HEK293 (cell line): ENCODE data around the gene CTDNEP1.

ENCODE experiments used
- PRDM6 ChIP-seq: fragments of 450-650 bp; formaldehyde crosslinking; IDR thresholded peaks from 2 replicates; pipeline ENCODE4 v1.5.1; 2017; ENCODE audit warnings: missing biosample characterization, missing genetic modification characterization
- YY1 ChIP-seq: fragments of 450-650 bp; formaldehyde crosslinking; IDR thresholded peaks from 2 replicates; pipeline ENCODE4 v1.5.1; 2018; ENCODE audit warnings: missing biosample characterization, missing genetic modification characterization
- ZBTB20 ChIP-seq: fragments of 450-650 bp; formaldehyde crosslinking; IDR thresholded peaks from 2 replicates; pipeline ENCODE4 v1.5.1; 2016; ENCODE audit warnings: missing biosample characterization, missing genetic modification characterization
- ZIC2 ChIP-seq: fragments of 450-650 bp; formaldehyde crosslinking; IDR thresholded peaks from 2 replicates; pipeline ENCODE4 v1.5.1; 2016; ENCODE audit warnings: missing biosample characterization, missing genetic modification characterization
- ZNF112 ChIP-seq: fragments of 450-650 bp; formaldehyde crosslinking; IDR thresholded peaks from 2 replicates; pipeline ENCODE4 v1.5.0; 2017; ENCODE audit warnings: missing biosample characterization, missing genetic modification characterization
- ZNF146 ChIP-seq: fragments of 450-650 bp; formaldehyde crosslinking; IDR thresholded peaks from 2 replicates; pipeline ENCODE4 v1.5.1; 2016; ENCODE audit warnings: missing biosample characterization, missing genetic modification characterization
- ZNF2 ChIP-seq: fragments of 450-650 bp; formaldehyde crosslinking; IDR thresholded peaks from 2 replicates; pipeline ENCODE4 v1.5.1; 2016; ENCODE audit warnings: missing biosample characterization, missing genetic modification characterization
- ZNF391 ChIP-seq: fragments of 450-650 bp; formaldehyde crosslinking; IDR thresholded peaks from 2 replicates; pipeline ENCODE4 v1.5.1; 2016; ENCODE audit warnings: low read depth, missing biosample characterization, missing genetic modification characterization, borderline replicate concordance
- ZNF416 ChIP-seq: fragments of 450-650 bp; formaldehyde crosslinking; IDR thresholded peaks from 2 replicates; pipeline ENCODE4 v1.5.1; 2016; ENCODE audit warnings: missing biosample characterization, missing genetic modification characterization
- ZNF423 ChIP-seq: fragments of 450-650 bp; formaldehyde crosslinking; IDR thresholded peaks from 2 replicates; pipeline ENCODE4 v1.5.1; 2016; ENCODE audit warnings: missing biosample characterization, missing genetic modification characterization
- ZNF473 ChIP-seq: fragments of 450-650 bp; formaldehyde crosslinking; IDR thresholded peaks from 2 replicates; pipeline ENCODE4 v1.5.1; 2017; ENCODE audit warnings: missing biosample characterization, missing genetic modification characterization
- ZNF544 ChIP-seq: fragments of 450-650 bp; formaldehyde crosslinking; IDR thresholded peaks from 2 replicates; pipeline ENCODE4 v1.5.0; 2017; ENCODE audit warnings: missing biosample characterization, missing genetic modification characterization
- ZNF549 ChIP-seq: fragments of 450-650 bp; IDR thresholded peaks from 2 replicates; pipeline ENCODE4 v1.5.1; 2018; ENCODE audit warnings: missing biosample characterization, missing genetic modification characterization, mild to moderate bottlenecking, inconsistent platforms, moderate library complexity
- ZNF558 ChIP-seq: fragments of 450-650 bp; formaldehyde crosslinking; IDR thresholded peaks from 2 replicates; pipeline ENCODE4 v1.5.1; 2016; ENCODE audit warnings: missing biosample characterization, missing genetic modification characterization
- ZNF571 ChIP-seq: fragments of 450-650 bp; formaldehyde crosslinking; IDR thresholded peaks from 2 replicates; pipeline ENCODE4 v1.5.0; 2017; ENCODE audit warnings: missing biosample characterization, missing genetic modification characterization
- ZNF629 ChIP-seq: fragments of 450-650 bp; formaldehyde crosslinking; IDR thresholded peaks from 2 replicates; pipeline ENCODE4 v1.5.1; 2017; ENCODE audit warnings: missing biosample characterization, missing genetic modification characterization
- ZNF692 ChIP-seq: fragments of 450-650 bp; formaldehyde crosslinking; IDR thresholded peaks from 2 replicates; pipeline ENCODE4 v1.5.1; 2016; ENCODE audit warnings: missing biosample characterization, missing genetic modification characterization
- ZNF747 ChIP-seq: fragments of 450-650 bp; formaldehyde crosslinking; IDR thresholded peaks from 2 replicates; pipeline ENCODE4 v1.5.1; 2016; ENCODE audit warnings: missing biosample characterization, missing genetic modification characterization
- ZNF785 ChIP-seq: fragments of 450-650 bp; formaldehyde crosslinking; IDR thresholded peaks from 2 replicates; pipeline ENCODE4 v1.5.1; 2016; ENCODE audit warnings: missing biosample characterization, missing genetic modification characterization
- ZSCAN30 ChIP-seq: fragments of 450-650 bp; IDR thresholded peaks from 2 replicates; pipeline ENCODE4 v1.5.1; 2018; ENCODE audit warnings: missing biosample characterization, mild to moderate bottlenecking, missing genetic modification characterization, moderate library complexity
- TF ChIP-seq, protein P1 (sequence below): fragments of 450-650 bp; formaldehyde crosslinking; IDR thresholded peaks from 2 replicates; pipeline ENCODE4 v1.5.1; 2016; ENCODE audit warnings: missing biosample characterization, missing genetic modification characterization
- TF ChIP-seq, protein P2 (sequence below): fragments of 450-650 bp; formaldehyde crosslinking; IDR thresholded peaks from 2 replicates; pipeline ENCODE4 v1.5.1; 2016; ENCODE audit warnings: missing biosample characterization, missing genetic modification characterization
- TF ChIP-seq, protein P3 (sequence below): fragments of 450-650 bp; formaldehyde crosslinking; conservative IDR thresholded peaks from 2 replicates; pipeline ENCODE4 v1.5.1; 2016; ENCODE audit warnings: low read depth, missing biosample characterization, missing genetic modification characterization
- TF ChIP-seq, protein P4 (sequence below): fragments of 450-650 bp; formaldehyde crosslinking; IDR thresholded peaks from 2 replicates; pipeline ENCODE4 v1.5.1; 2016; ENCODE audit warnings: missing biosample characterization, missing genetic modification characterization, borderline replicate concordance

Gene CTDNEP1

DNA sequence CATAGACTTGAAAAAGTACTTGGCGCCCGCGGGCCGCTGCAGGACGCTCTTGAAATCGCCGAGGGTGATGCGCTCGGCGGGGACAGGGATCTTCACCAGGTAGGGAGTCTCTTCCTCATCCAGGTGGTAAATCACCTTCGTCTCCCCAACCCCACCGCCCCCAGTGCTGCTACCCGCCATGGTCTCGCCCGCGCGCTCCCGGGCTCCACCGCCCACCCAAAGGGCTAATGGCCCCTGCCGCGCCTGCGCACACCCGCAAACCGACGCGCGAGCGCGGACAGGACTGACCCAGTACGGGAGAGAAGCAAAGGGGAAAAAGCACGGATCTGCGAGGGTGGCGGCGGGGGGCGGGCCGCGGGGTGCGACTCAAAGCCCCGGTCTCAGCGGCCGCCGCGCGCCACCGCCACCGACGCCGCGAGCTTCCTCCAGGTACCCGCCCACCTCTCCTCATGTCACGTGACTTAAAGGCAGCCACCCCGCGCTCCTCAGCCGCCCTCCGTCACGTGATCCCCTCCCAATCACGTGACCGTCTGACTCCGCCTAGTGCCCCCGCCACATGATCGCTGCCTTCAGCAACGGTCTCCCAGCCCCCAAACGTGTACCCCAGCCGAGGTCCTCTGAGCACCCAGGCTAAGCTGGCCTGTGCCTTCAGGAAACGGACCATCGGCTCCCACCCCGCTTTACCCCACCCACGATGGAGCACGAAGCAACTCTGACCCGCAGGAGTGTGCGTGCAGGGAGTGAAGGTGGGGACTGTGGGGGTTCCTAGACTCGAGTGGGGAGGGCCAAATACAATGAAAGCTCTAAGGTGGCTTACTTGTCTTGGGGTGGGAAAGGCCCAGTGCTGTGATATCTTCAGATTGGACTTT is 17.2 kb downstream of the CTDNEP1 start, which contains the start of gene DVL2 (continued):
- TF ChIP-seq, protein P1, sequence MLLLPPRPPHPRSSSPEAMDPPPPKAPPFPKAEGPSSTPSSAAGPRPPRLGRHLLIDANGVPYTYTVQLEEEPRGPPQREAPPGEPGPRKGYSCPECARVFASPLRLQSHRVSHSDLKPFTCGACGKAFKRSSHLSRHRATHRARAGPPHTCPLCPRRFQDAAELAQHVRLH (tag by site-specific recombination): peak; percentile 94
- peak; percentile 48; the same call in 1 of the 2 replicates for TF ChIP-seq ZIC2 (tag by site-specific recombination)
- TF ChIP-seq ZNF549 (tag by site-specific recombination): no peak
- no peak for TF ChIP-seq ZNF747 (tag by site-specific recombination)
- peak; percentile 73; the same call in 1 of the 2 replicates for TF ChIP-seq ZNF2 (tag by site-specific recombination)
- TF ChIP-seq ZNF571: no peak
- TF ChIP-seq, protein P2, sequence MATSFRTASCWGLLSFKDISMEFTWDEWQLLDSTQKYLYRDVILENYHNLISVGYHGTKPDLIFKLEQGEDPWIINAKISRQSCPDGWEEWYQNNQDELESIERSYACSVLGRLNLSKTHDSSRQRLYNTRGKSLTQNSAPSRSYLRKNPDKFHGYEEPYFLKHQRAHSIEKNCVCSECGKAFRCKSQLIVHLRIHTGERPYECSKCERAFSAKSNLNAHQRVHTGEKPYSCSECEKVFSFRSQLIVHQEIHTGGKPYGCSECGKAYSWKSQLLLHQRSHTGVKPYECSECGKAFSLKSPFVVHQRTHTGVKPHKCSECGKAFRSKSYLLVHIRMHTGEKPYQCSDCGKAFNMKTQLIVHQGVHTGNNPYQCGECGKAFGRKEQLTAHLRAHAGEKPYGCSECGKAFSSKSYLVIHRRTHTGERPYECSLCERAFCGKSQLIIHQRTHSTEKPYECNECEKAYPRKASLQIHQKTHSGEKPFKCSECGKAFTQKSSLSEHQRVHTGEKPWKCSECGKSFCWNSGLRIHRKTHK: no peak
- no peak; the same call in 1 of the 2 replicates for TF ChIP-seq ZNF785 (tag by site-specific recombination)
- TF ChIP-seq ZNF146 (tag by site-specific recombination): peak; percentile 79
- peak; percentile 79 for TF ChIP-seq YY1 (tag by site-specific recombination)
- peak; percentile 65 for TF ChIP-seq ZSCAN30 (tag by site-specific recombination)
- TF ChIP-seq PRDM6 (tag by site-specific recombination): no peak; the same call in 1 of the 2 replicates
- 0 out of 2 replicates have a peak, but pooled peaks have one; percentile 17 for TF ChIP-seq ZNF423
- TF ChIP-seq ZBTB20 (tag by site-specific recombination): peak; percentile 84
- no peak for TF ChIP-seq ZNF473 (tag by site-specific recombination)
- TF ChIP-seq ZNF558 (tag by site-specific recombination): no peak
- TF ChIP-seq, protein P3, sequence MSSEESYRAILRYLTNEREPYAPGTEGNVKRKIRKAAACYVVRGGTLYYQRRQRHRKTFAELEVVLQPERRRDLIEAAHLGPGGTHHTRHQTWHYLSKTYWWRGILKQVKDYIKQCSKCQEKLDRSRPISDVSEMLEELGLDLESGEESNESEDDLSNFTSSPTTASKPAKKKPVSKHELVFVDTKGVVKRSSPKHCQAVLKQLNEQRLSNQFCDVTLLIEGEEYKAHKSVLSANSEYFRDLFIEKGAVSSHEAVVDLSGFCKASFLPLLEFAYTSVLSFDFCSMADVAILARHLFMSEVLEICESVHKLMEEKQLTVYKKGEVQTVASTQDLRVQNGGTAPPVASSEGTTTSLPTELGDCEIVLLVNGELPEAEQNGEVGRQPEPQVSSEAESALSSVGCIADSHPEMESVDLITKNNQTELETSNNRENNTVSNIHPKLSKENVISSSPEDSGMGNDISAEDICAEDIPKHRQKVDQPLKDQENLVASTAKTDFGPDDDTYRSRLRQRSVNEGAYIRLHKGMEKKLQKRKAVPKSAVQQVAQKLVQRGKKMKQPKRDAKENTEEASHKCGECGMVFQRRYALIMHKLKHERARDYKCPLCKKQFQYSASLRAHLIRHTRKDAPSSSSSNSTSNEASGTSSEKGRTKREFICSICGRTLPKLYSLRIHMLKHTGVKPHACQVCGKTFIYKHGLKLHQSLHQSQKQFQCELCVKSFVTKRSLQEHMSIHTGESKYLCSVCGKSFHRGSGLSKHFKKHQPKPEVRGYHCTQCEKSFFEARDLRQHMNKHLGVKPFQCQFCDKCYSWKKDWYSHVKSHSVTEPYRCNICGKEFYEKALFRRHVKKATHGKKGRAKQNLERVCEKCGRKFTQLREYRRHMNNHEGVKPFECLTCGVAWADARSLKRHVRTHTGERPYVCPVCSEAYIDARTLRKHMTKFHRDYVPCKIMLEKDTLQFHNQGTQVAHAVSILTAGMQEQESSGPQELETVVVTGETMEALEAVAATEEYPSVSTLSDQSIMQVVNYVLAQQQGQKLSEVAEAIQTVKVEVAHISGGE (tag by site-specific recombination): peak; percentile 21
- TF ChIP-seq ZNF544 (tag by site-specific recombination): no peak
- peak; percentile 86; the same call in 1 of the 2 replicates for TF ChIP-seq ZNF391 (tag by site-specific recombination)
- no peak for TF ChIP-seq ZNF416 (tag by site-specific recombination)
- peak; percentile 77 for TF ChIP-seq ZNF692 (tag by site-specific recombination)
- TF ChIP-seq, protein P4, sequence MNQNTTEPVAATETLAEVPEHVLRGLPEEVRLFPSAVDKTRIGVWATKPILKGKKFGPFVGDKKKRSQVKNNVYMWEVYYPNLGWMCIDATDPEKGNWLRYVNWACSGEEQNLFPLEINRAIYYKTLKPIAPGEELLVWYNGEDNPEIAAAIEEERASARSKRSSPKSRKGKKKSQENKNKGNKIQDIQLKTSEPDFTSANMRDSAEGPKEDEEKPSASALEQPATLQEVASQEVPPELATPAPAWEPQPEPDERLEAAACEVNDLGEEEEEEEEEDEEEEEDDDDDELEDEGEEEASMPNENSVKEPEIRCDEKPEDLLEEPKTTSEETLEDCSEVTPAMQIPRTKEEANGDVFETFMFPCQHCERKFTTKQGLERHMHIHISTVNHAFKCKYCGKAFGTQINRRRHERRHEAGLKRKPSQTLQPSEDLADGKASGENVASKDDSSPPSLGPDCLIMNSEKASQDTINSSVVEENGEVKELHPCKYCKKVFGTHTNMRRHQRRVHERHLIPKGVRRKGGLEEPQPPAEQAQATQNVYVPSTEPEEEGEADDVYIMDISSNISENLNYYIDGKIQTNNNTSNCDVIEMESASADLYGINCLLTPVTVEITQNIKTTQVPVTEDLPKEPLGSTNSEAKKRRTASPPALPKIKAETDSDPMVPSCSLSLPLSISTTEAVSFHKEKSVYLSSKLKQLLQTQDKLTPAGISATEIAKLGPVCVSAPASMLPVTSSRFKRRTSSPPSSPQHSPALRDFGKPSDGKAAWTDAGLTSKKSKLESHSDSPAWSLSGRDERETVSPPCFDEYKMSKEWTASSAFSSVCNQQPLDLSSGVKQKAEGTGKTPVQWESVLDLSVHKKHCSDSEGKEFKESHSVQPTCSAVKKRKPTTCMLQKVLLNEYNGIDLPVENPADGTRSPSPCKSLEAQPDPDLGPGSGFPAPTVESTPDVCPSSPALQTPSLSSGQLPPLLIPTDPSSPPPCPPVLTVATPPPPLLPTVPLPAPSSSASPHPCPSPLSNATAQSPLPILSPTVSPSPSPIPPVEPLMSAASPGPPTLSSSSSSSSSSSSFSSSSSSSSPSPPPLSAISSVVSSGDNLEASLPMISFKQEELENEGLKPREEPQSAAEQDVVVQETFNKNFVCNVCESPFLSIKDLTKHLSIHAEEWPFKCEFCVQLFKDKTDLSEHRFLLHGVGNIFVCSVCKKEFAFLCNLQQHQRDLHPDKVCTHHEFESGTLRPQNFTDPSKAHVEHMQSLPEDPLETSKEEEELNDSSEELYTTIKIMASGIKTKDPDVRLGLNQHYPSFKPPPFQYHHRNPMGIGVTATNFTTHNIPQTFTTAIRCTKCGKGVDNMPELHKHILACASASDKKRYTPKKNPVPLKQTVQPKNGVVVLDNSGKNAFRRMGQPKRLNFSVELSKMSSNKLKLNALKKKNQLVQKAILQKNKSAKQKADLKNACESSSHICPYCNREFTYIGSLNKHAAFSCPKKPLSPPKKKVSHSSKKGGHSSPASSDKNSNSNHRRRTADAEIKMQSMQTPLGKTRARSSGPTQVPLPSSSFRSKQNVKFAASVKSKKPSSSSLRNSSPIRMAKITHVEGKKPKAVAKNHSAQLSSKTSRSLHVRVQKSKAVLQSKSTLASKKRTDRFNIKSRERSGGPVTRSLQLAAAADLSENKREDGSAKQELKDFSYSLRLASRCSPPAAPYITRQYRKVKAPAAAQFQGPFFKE (tag by site-specific recombination): no peak
- TF ChIP-seq ZNF629 (tag by site-specific recombination): peak; percentile 83
- no peak for TF ChIP-seq ZNF112 (tag by site-specific recombination)
